GM12891 (cell line): ENCODE measurements around the gene RIN3.
A peak's percentile ranks its signal among the peaks of the same experiment; 100 is the strongest.

ENCODE experiments used
- DNase-seq: peaks from one replicate; pipeline ENCODE4 v3.0.0; 2011; ENCODE audit warnings: low spot score; ENCODE audit not compliant: insufficient read length
- FAIRE-seq: peaks from 2 replicates; lab custom pipeline; 2011; peaks lifted over from hg19 to GRCh38; lab: Jason Lieb, UNC
- PAX5 ChIP-seq: IDR thresholded peaks from 2 replicates; pipeline ENCODE4 v1.6.1; 2011; ENCODE audit warnings: low read length, moderate library complexity, mild to moderate bottlenecking; ENCODE audit not compliant: insufficient read depth, severe bottlenecking
- POLR2A ChIP-seq: IDR thresholded peaks from 2 replicates; pipeline ENCODE4 v1.6.1; 2011; ENCODE audit warnings: low read depth, low read length, control low read depth
- POLR2AphosphoS5 ChIP-seq: IDR thresholded peaks from 2 replicates; pipeline ENCODE4 v1.6.1; 2011; ENCODE audit warnings: low read depth, low read length, control low read depth
- POU2F2 ChIP-seq: IDR thresholded peaks from 2 replicates; pipeline ENCODE4 v1.6.1; 2011; ENCODE audit warnings: low read depth, mild to moderate bottlenecking, control low read depth, low read length, moderate library complexity
- SPI1 ChIP-seq: IDR thresholded peaks from 2 replicates; pipeline ENCODE4 v1.6.1; 2011; ENCODE audit warnings: low read depth, low read length, control low read depth
- TAF1 ChIP-seq: IDR thresholded peaks from 2 replicates; pipeline ENCODE4 v1.6.1; 2011; ENCODE audit warnings: low read depth, low read length, control low read depth

The RIN3 gene

GRCh38 chr14:92680781-92681650, 167.4 kb downstream of the RIN3 start:
- no peak for TF ChIP-seq TAF1
- no peak for TF ChIP-seq SPI1
- TF ChIP-seq POLR2A, result no peak
- TF ChIP-seq PAX5, result no peak
- no peak for TF ChIP-seq POLR2AphosphoS5
- TF ChIP-seq POU2F2, result no peak
- peak; percentile 88 for FAIRE-seq
- DNase-seq, result peak; percentile 70

GRCh38 chr14:92683041-92683440, 169.5 kb downstream of the RIN3 start:
- no peak for DNase-seq
- TF ChIP-seq POU2F2 (no peak), SPI1 (no peak), PAX5 (no peak), POLR2A (no peak), POLR2AphosphoS5 (no peak), TAF1 (no peak)
- no peak for FAIRE-seq

GRCh38 chr14:92684801-92685560, 171.4 kb downstream of the RIN3 start:
- no peak for DNase-seq
- TF ChIP-seq TAF1 (no peak), SPI1 (no peak), POU2F2 (no peak), POLR2AphosphoS5 (no peak), POLR2A (no peak)
- FAIRE-seq, result peak; percentile 48

- no peak for DNase-seq
- FAIRE-seq, result no peak
- TF ChIP-seq PAX5, result no peak
- TF ChIP-seq POU2F2, result no peak
- TF ChIP-seq SPI1, result no peak
- no peak for TF ChIP-seq TAF1
- no peak for TF ChIP-seq POLR2AphosphoS5
- TF ChIP-seq POLR2A, result no peak
Observed at GRCh38 chr14:92685784-92686355, 172.3 kb downstream of the RIN3 start.

- no peak for FAIRE-seq
- no peak for DNase-seq
- TF ChIP-seq POU2F2 (no peak), TAF1 (no peak), SPI1 (no peak), POLR2A (no peak), POLR2AphosphoS5 (no peak), PAX5 (no peak)
Observed at GRCh38 chr14:92686411-92686899, 172.9 kb downstream of the RIN3 start.

- DNase-seq (peak; percentile 84), FAIRE-seq (no peak)
- no peak for TF ChIP-seq POLR2AphosphoS5
- no peak for TF ChIP-seq PAX5
- TF ChIP-seq POU2F2, result no peak
- TF ChIP-seq TAF1, result no peak
- TF ChIP-seq SPI1, result no peak
- no peak for TF ChIP-seq POLR2A
Observed at GRCh38 chr14:92686900-92687427, 173.4 kb downstream of the RIN3 start.

GRCh38 chr14:92687681-92688433, 174.3 kb downstream of the RIN3 start:
- no peak for FAIRE-seq
- TF ChIP-seq POLR2A (no peak), PAX5 (no peak), TAF1 (no peak), POU2F2 (no peak), SPI1 (no peak), POLR2AphosphoS5 (no peak)
- DNase-seq, result no peak
